OCI-LY1 (cell line): ENCODE results near the gene SEPTIN8.

ENCODE experiments used
- H2AFZ ChIP-seq: fragments of 200-600 bp; sonication (generic), shearing (Covaris generic); 2 replicates; pipeline ENCODE4 v1.6.0; 2014; ENCODE audit warnings: antibody characterized with exemption, mild to moderate bottlenecking, low read length
- H3F3A ChIP-seq: fragments of 200-600 bp; sonication (generic), shearing (Covaris generic); 2 replicates; pipeline ENCODE4 v1.6.0; 2014; ENCODE audit warnings: mild to moderate bottlenecking, antibody characterized with exemption, low read length, moderate library complexity; ENCODE audit not compliant: insufficient read depth
- H3K27ac ChIP-seq: fragments of 200-600 bp; sonication (generic); 2 replicates; pipeline ENCODE4 v1.5.1; 2014; ENCODE audit warnings: low read length, mixed run types, mild to moderate bottlenecking, low read depth; ENCODE audit not compliant: poor library complexity, severe bottlenecking
- H3K27me3 ChIP-seq: fragments of 200-600 bp; sonication (generic); 2 replicates; pipeline ENCODE4 v1.6.0; 2014; ENCODE audit warnings: antibody characterized with exemption, mild to moderate bottlenecking, low read length, moderate library complexity; ENCODE audit not compliant: insufficient read depth
- H3K36me3 ChIP-seq: fragments of 200-600 bp; sonication (generic); 2 replicates; pipeline ENCODE4 v1.6.1; 2014; ENCODE audit warnings: mild to moderate bottlenecking, antibody characterized with exemption, low read length, moderate library complexity, mixed read lengths; ENCODE audit not compliant: insufficient read depth
- H3K4me1 ChIP-seq: fragments of 200-600 bp; sonication (generic); 2 replicates; pipeline ENCODE4 v1.5.1; 2014; ENCODE audit warnings: mild to moderate bottlenecking, low read length, moderate library complexity; ENCODE audit not compliant: insufficient read depth, severe bottlenecking
- H3K4me2 ChIP-seq: fragments of 200-600 bp; sonication (generic), shearing (Covaris generic); 2 replicates; pipeline ENCODE4 v1.6.1; 2014; ENCODE audit warnings: low read length
- H3K4me3 ChIP-seq: fragments of 200-600 bp; sonication (generic); 2 replicates; pipeline ENCODE4 v1.5.1; 2014; ENCODE audit warnings: low read length, low read depth, mild to moderate bottlenecking, mixed read lengths; ENCODE audit not compliant: poor library complexity, severe bottlenecking
- H3K79me2 ChIP-seq: fragments of 200-600 bp; shearing (Covaris generic); 2 replicates; pipeline ENCODE4 v1.6.1; 2016; ENCODE audit warnings: mixed run types, low read length, mixed read lengths; ENCODE audit not compliant: insufficient read depth
- H3K9ac ChIP-seq: fragments of 200-600 bp; sonication (generic), shearing (Covaris generic); 2 replicates; pipeline ENCODE4 v1.6.1; 2014; ENCODE audit warnings: mild to moderate bottlenecking, low read length, mixed read lengths
- H3K9me2 ChIP-seq: fragments of 200-600 bp; sonication (generic), shearing (Covaris generic); 2 replicates; pipeline ENCODE4 v1.6.1; 2014; ENCODE audit warnings: low read depth, mild to moderate bottlenecking, low read length, mixed read lengths
- H3K9me3 ChIP-seq: fragments of 200-600 bp; shearing (Covaris generic); 2 replicates; pipeline ENCODE4 v1.6.1; 2014; ENCODE audit warnings: low read length, mixed read lengths
- H4K20me1 ChIP-seq: fragments of 200-600 bp; sonication (generic), shearing (Covaris generic); 2 replicates; pipeline ENCODE4 v1.6.0; 2016; ENCODE audit warnings: mild to moderate bottlenecking, low read length; ENCODE audit not compliant: insufficient read depth
- CTCF ChIP-seq: fragments of 200-600 bp; sonication (generic), shearing (Covaris generic); IDR thresholded peaks from 2 replicates; pipeline ENCODE4 v1.5.1; 2017; ENCODE audit warnings: mild to moderate bottlenecking, antibody characterized with exemption, low read length, moderate library complexity, mixed read lengths
- EZH2 ChIP-seq: fragments of 200-600 bp; sonication (generic), shearing (Covaris generic); IDR thresholded peaks from 2 replicates; pipeline ENCODE4 v1.8.0; 2017; ENCODE audit warnings: borderline replicate concordance, mixed run types, mild to moderate bottlenecking, antibody characterized with exemption, low read length, moderate library complexity, mixed read lengths

SEPTIN8 gene

GRCh38 chr5:132744659-132745058 lies 32.4 kb downstream of the SEPTIN8 start:
- H3K27me3 ChIP-seq, result peaks cover 3% of the 10 kb centered on the region; the same call in 1 of the 2 replicates
- H3K9ac ChIP-seq, result no peak overlapping the region
- H3K9me3 ChIP-seq, result no peaks in the 10 kb centered on the region
- no peaks in the 10 kb centered on the region for H3K9me2 ChIP-seq
- no peak overlapping the region for H3K4me3 ChIP-seq
- no peak overlapping the region for H3K4me2 ChIP-seq
- TF ChIP-seq EZH2 (no peak), CTCF (no peak)
- no peak overlapping the region for H3K27ac ChIP-seq
- no peaks in the 10 kb centered on the region for H4K20me1 ChIP-seq
- H3F3A ChIP-seq, result no peaks in the 10 kb centered on the region
- H3K79me2 ChIP-seq, result no peaks in the 10 kb centered on the region
- peaks cover 14% of the 10 kb centered on the region for H3K4me1 ChIP-seq
- no peak overlapping the region for H2AFZ ChIP-seq
- no peaks in the 10 kb centered on the region for H3K36me3 ChIP-seq

- no peak for TF ChIP-seq CTCF
- no peak for TF ChIP-seq EZH2
- Histone ChIP-seq H3K9ac (no peak overlapping the region), H3K4me2 (no peak overlapping the region), H3K9me3 (no peaks in the 10 kb centered on the region), H3K4me1 (peaks cover 18% of the 10 kb centered on the region), H3K79me2 (no peaks in the 10 kb centered on the region), H3K27me3 (peaks cover 3% of the 10 kb centered on the region; the same call in 1 of the 2 replicates), H3K27ac (no peak overlapping the region), H3F3A (no peaks in the 10 kb centered on the region), H4K20me1 (no peaks in the 10 kb centered on the region), H3K9me2 (no peaks in the 10 kb centered on the region), H3K36me3 (no peaks in the 10 kb centered on the region), H2AFZ (no peak overlapping the region), H3K4me3 (no peak overlapping the region)
Observed at GRCh38 chr5:132742626-132743025, 34.4 kb downstream of the SEPTIN8 start.

- Histone ChIP-seq H3F3A (no peaks in the 10 kb centered on the region), H3K9me3 (no peaks in the 10 kb centered on the region), H3K27ac (no peak overlapping the region), H3K4me2 (no peak overlapping the region), H3K4me3 (no peak overlapping the region), H3K4me1 (peaks cover 14% of the 10 kb centered on the region), H3K27me3 (peaks cover 3% of the 10 kb centered on the region; the same call in 1 of the 2 replicates), H2AFZ (no peak overlapping the region), H3K9ac (no peak overlapping the region), H3K9me2 (no peaks in the 10 kb centered on the region), H4K20me1 (no peaks in the 10 kb centered on the region), H3K36me3 (no peaks in the 10 kb centered on the region), H3K79me2 (no peaks in the 10 kb centered on the region)
- TF ChIP-seq CTCF, result no peak
- TF ChIP-seq EZH2, result no peak
Observed at GRCh38 chr5:132742158-132742557, 34.9 kb downstream of the SEPTIN8 start.
